Measurements from ENCODE around the gene TMC1.

- TF ChIP-seq, protein P1, sequence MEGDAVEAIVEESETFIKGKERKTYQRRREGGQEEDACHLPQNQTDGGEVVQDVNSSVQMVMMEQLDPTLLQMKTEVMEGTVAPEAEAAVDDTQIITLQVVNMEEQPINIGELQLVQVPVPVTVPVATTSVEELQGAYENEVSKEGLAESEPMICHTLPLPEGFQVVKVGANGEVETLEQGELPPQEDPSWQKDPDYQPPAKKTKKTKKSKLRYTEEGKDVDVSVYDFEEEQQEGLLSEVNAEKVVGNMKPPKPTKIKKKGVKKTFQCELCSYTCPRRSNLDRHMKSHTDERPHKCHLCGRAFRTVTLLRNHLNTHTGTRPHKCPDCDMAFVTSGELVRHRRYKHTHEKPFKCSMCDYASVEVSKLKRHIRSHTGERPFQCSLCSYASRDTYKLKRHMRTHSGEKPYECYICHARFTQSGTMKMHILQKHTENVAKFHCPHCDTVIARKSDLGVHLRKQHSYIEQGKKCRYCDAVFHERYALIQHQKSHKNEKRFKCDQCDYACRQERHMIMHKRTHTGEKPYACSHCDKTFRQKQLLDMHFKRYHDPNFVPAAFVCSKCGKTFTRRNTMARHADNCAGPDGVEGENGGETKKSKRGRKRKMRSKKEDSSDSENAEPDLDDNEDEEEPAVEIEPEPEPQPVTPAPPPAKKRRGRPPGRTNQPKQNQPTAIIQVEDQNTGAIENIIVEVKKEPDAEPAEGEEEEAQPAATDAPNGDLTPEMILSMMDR (IDR thresholded peaks at IDR 0.05; ENCODE audit: low read length) = no peak
- no peak for TF ChIP-seq EZH2 (IDR thresholded peaks at IDR 0.05; ENCODE audit: borderline replicate concordance, low read length)
These were observed 205.5 kb downstream of the TMC1 start for GRCh38 chr9:72726947-72727346.

Data from OCI-LY1 (cell line).